OCI-LY7 (cell line): ENCODE results near the gene AICDA. TPM values are rescaled to one million over a fixed set of nuclear protein-coding genes. Genes with fewer than 3 reads are reported as not detected.

Experiments used
- BruUV-seq: library from RNA; stranded (reverse); fragments of 400-500 nt; replicated peaks from 2 replicates; lab custom pipeline; 2021; lab: Mats Ljungman, UMichigan
- CTCF ChIA-PET: fragments of 300-600 bp; sonication (Branson Sonifier 250); formaldehyde crosslinking; loops from one replicate; lab custom pipeline; 2022; ENCODE audit warnings: antibody characterized with exemption; ENCODE audit not compliant: unreplicated experiment; lab: Charles Lee
- POLR2A ChIA-PET: fragments of 300-600 bp; sonication (Branson Sonifier 250); formaldehyde crosslinking; loops from one replicate; lab custom pipeline; 2022; ENCODE audit warnings: antibody characterized with exemption; lab: Charles Lee
- DNase-seq: peaks from one replicate; pipeline ENCODE4 v3.0.0-alpha.2; 2015; ENCODE audit warnings: low spot score
- H2AFZ ChIP-seq: fragments of 200-600 bp; sonication (generic), shearing (Covaris generic); 2 replicates; pipeline ENCODE4 v1.6.1; 2014; ENCODE audit warnings: mild to moderate bottlenecking, antibody characterized with exemption, low read length, moderate library complexity
- H3K27ac ChIP-seq: fragments of 200-600 bp; sonication (generic); 2 replicates; pipeline ENCODE4 v1.5.1; 2014; ENCODE audit warnings: mixed run types, low read depth, mild to moderate bottlenecking, moderate library complexity, low read length, inconsistent platforms; ENCODE audit not compliant: poor library complexity, severe bottlenecking
- H3K36me3 ChIP-seq: fragments of 200-600 bp; sonication (generic); 2 replicates; pipeline ENCODE4 v1.6.1; 2014; ENCODE audit warnings: mild to moderate bottlenecking, antibody characterized with exemption, low read length, moderate library complexity, mixed read lengths; ENCODE audit not compliant: insufficient read depth
- H3K4me1 ChIP-seq: fragments of 200-600 bp; sonication (generic); 2 replicates; pipeline ENCODE4 v1.5.1; 2014; ENCODE audit warnings: mild to moderate bottlenecking, low read length; ENCODE audit not compliant: insufficient read depth, poor library complexity, severe bottlenecking
- H3K4me2 ChIP-seq: fragments of 200-600 bp; sonication (generic); 2 replicates; pipeline ENCODE4 v1.6.1; 2014; ENCODE audit warnings: mild to moderate bottlenecking, low read length
- H3K4me3 ChIP-seq: fragments of 200-600 bp; sonication (generic); 2 replicates; pipeline ENCODE4 v1.5.1; 2014; ENCODE audit warnings: mild to moderate bottlenecking, low read depth, low read length; ENCODE audit not compliant: poor library complexity, severe bottlenecking
- H3K79me2 ChIP-seq: fragments of 200-600 bp; sonication (generic); 2 replicates; pipeline ENCODE4 v1.6.1; 2016; ENCODE audit warnings: low read depth, mild to moderate bottlenecking, low read length, moderate library complexity, mixed read lengths; ENCODE audit not compliant: insufficient read depth
- H3K9me2 ChIP-seq: fragments of 200-600 bp; sonication (generic); 2 replicates; pipeline ENCODE4 v1.6.1; 2016; ENCODE audit warnings: mild to moderate bottlenecking, low read length, mixed read lengths; ENCODE audit not compliant: insufficient read depth
- H3K9me3 ChIP-seq: fragments of 200-600 bp; sonication (generic); 2 replicates; pipeline ENCODE4 v1.6.1; 2014; ENCODE audit warnings: mild to moderate bottlenecking, mixed run types, low read length, mixed read lengths
- H4K20me1 ChIP-seq: fragments of 200-600 bp; sonication (generic); 2 replicates; pipeline ENCODE4 v1.6.1; 2014; ENCODE audit warnings: mild to moderate bottlenecking, antibody characterized with exemption, low read length, moderate library complexity, mixed read lengths; ENCODE audit not compliant: insufficient read depth
- CTCF ChIP-seq: fragments of 200-600 bp; sonication (generic); conservative IDR thresholded peaks from 2 replicates; pipeline ENCODE4 v1.5.1; 2014; ENCODE audit warnings: mild to moderate bottlenecking, antibody characterized with exemption, low read length, moderate library complexity, mixed read lengths
- EZH2phosphoT487 ChIP-seq: fragments of 200-600 bp; sonication (generic); IDR thresholded peaks from 2 replicates; pipeline ENCODE4 v1.6.1; 2018; ENCODE audit warnings: low read depth, borderline replicate concordance, mild to moderate bottlenecking, mixed run types, antibody characterized with exemption, low read length, moderate library complexity, mixed read lengths
- intact Hi-C: fragments of 100-400 bp; cut with micrococcal nuclease; formaldehyde crosslinking; loops from one replicate; pipeline ENCODE4 v1.10.0; 2022; ENCODE audit not compliant: unreplicated experiment
- total RNA-seq, 2 experiments: library from RNA; depleted of rRNA in 1 of 2; stranded (reverse); fragments of >200 nt in 1 of 2; shearing (Covaris generic) in 1 of 2; gene quantifications; 2 replicates each; pipeline ENCODE4 v1.2.3, GENCODE V29; 2014 to 2022

AICDA gene
- total RNA-seq, 2 experiments from 2014 or later, result 32.4 to 38.5 TPM

GRCh38 chr12:8609061-8609570 lies 3.5 kb downstream of the AICDA start:
- H3K4me1 ChIP-seq, result peaks cover 45% of the 10 kb centered on the region
- BruUV-seq, result no TSS peak
- peaks cover 41% of the 10 kb centered on the region for H3K36me3 ChIP-seq
- peak overlapping the region; percentile 89 for H2AFZ ChIP-seq
- H3K27ac ChIP-seq, result peak overlapping the region; percentile 81
- peak; percentile 67 for DNase-seq
- no peaks in the 10 kb centered on the region for H4K20me1 ChIP-seq
- H3K79me2 ChIP-seq, result peaks cover 52% of the 10 kb centered on the region; the same call in 1 of the 2 replicates
- H3K9me2 ChIP-seq, result no peaks in the 10 kb centered on the region
- CTCF ChIA-PET, result interaction anchor here (0.6 to 2.2 kb wide), 4 partner anchors 14 to 65 kb away, joined by 3 to 13 read pairs (median 4); no protein-coding TSS in a partner anchor
- peak overlapping the region; percentile 95 for H3K4me2 ChIP-seq
- H3K9me3 ChIP-seq, result no peaks in the 10 kb centered on the region
- peak overlapping the region; percentile 72 for H3K4me3 ChIP-seq
- no peak for TF ChIP-seq EZH2phosphoT487
- TF ChIP-seq CTCF, result peak; percentile 99
- intact Hi-C loops, result loop anchor here (1.0 kb wide), 1 partner anchor 65 kb away; no protein-coding TSS in a partner anchor
- POLR2A ChIA-PET, result interaction anchor here (0.6 to 7.3 kb wide), 18 partner anchors 7 to 340 kb away, joined by 3 to 72 read pairs (median 6); partner anchors contain the start of gene M6PR

- intact Hi-C loops, result no loop called here
- ChIA-PET POLR2A (interaction anchor here (0.6 to 0.8 kb wide), 3 partner anchors 22 to 634 kb away, joined by 3 to 4 read pairs (median 3); no protein-coding TSS in a partner anchor), CTCF (no interaction called here)
- no peak overlapping the region for H3K27ac ChIP-seq
- H4K20me1 ChIP-seq, result no peaks in the 10 kb centered on the region
- no TSS peak for BruUV-seq
- no peak overlapping the region for H3K4me3 ChIP-seq
- TF ChIP-seq EZH2phosphoT487, result no peak
- TF ChIP-seq CTCF, result no peak
- 0 out of 2 replicates have a peak overlapping the region, but pooled peaks have one; percentile 14 for H3K4me2 ChIP-seq
- H2AFZ ChIP-seq, result no peak overlapping the region
- H3K9me3 ChIP-seq, result no peaks in the 10 kb centered on the region
- no peak for DNase-seq
- H3K36me3 ChIP-seq, result peaks cover 53% of the 10 kb centered on the region
- H3K79me2 ChIP-seq, result peaks cover 45% of the 10 kb centered on the region; the same call in 1 of the 2 replicates
- peaks cover 31% of the 10 kb centered on the region for H3K4me1 ChIP-seq
- H3K9me2 ChIP-seq, result no peaks in the 10 kb centered on the region
These were observed 5.8 kb downstream of the AICDA start for GRCh38 chr12:8606890-8607289.

GRCh38 chr12:8605057-8605456 lies 7.6 kb downstream of the AICDA start:
- no peak overlapping the region for H3K27ac ChIP-seq
- H3K36me3 ChIP-seq, result peaks cover 53% of the 10 kb centered on the region
- ChIA-PET CTCF (no interaction called here), POLR2A (interaction anchor here (1.0 kb wide), 1 partner anchor 11 kb away, joined by 6 read pairs; no protein-coding TSS in a partner anchor)
- TF ChIP-seq CTCF (no peak), EZH2phosphoT487 (no peak)
- no peak for DNase-seq
- peaks cover 24% of the 10 kb centered on the region for H3K4me1 ChIP-seq
- H3K4me2 ChIP-seq, result no peak overlapping the region
- H3K9me3 ChIP-seq, result no peaks in the 10 kb centered on the region
- H3K4me3 ChIP-seq, result no peak overlapping the region
- no peak overlapping the region for H2AFZ ChIP-seq
- no peaks in the 10 kb centered on the region for H4K20me1 ChIP-seq
- BruUV-seq, result no TSS peak
- peaks cover 27% of the 10 kb centered on the region; the same call in 1 of the 2 replicates for H3K79me2 ChIP-seq
- H3K9me2 ChIP-seq, result no peaks in the 10 kb centered on the region
- intact Hi-C loops, result loop anchor here (2.0 kb wide), 1 partner anchor 76 kb away; no protein-coding TSS in a partner anchor
